ENCODE results near the gene CACNA1I.

The CACNA1I gene

GRCh38 chr22:39536711-39537110 is 33.8 kb upstream of the CACNA1I start:
- no peak for DNase-seq

- no peak for DNase-seq
Observed at GRCh38 chr22:39537975-39538374, 32.6 kb upstream of the CACNA1I start.

- DNase-seq = no peak
Observed at GRCh38 chr22:39543095-39543494, 27.5 kb upstream of the CACNA1I start.

GRCh38 chr22:39545386-39546365 is 24.9 kb upstream of the CACNA1I start:
- no peak for DNase-seq

GRCh38 chr22:39546889-39547586 is 23.5 kb upstream of the CACNA1I start:
- DNase-seq = no peak

GRCh38 chr22:39547587-39547947 is 23.0 kb upstream of the CACNA1I start:
- DNase-seq = no peak

- DNase-seq = no peak
Observed at GRCh38 chr22:39553429-39553828, 17.1 kb upstream of the CACNA1I start.

GRCh38 chr22:39554151-39554550 is 16.4 kb upstream of the CACNA1I start:
- no peak for DNase-seq

GRCh38 chr22:39556970-39557841 is 13.3 kb upstream of the CACNA1I start:
- no peak for DNase-seq

- DNase-seq = no peak
Observed at GRCh38 chr22:39558254-39558727, 12.3 kb upstream of the CACNA1I start.

- no peak for DNase-seq
Observed at GRCh38 chr22:39558950-39559349, 11.6 kb upstream of the CACNA1I start.

- DNase-seq = no peak
Observed at GRCh38 chr22:39559456-39560105, 11.0 kb upstream of the CACNA1I start.

- DNase-seq = no peak
Observed at GRCh38 chr22:39560127-39560526, 10.4 kb upstream of the CACNA1I start.

GRCh38 chr22:39562839-39563489 is 7.6 kb upstream of the CACNA1I start:
- no peak for DNase-seq

- DNase-seq = no peak
Observed at GRCh38 chr22:39563571-39564428, 6.8 kb upstream of the CACNA1I start.

GRCh38 chr22:39565414-39565944 is 5.1 kb upstream of the CACNA1I start:
- DNase-seq = no peak

- DNase-seq = no peak
Observed at GRCh38 chr22:39567135-39567946, 3.2 kb upstream of the CACNA1I start.

GRCh38 chr22:39568278-39568981 is 2.1 kb upstream of the CACNA1I start:
- DNase-seq = no peak

- DNase-seq = no peak
Observed at GRCh38 chr22:39569066-39569465, 1.5 kb upstream of the CACNA1I start.
